SK-N-SH treated with all-trans-retinoic acid at 6 μM for 48 hours (cell line): ENCODE data around the gene SCAP.

Experiments
- ATAC-seq: fragments of 200-7000 bp; cut with Tn5 transposase; 3 replicates; pipeline ENCODE4 v1.9.1; 2020; ENCODE audit warnings: mild to moderate bottlenecking, moderate library complexity
- ARNTL ChIP-seq: fragments of 450-650 bp; formaldehyde crosslinking; IDR thresholded peaks from 2 replicates; pipeline ENCODE4 v1.5.0; 2020; ENCODE audit warnings: low read depth, mild to moderate bottlenecking, moderate library complexity, borderline replicate concordance
- BACH2 ChIP-seq: fragments of 250-450 bp; sonication (Bioruptor Pico); IDR thresholded peaks from 2 replicates; pipeline ENCODE4 v1.9.0; 2021; ENCODE audit warnings: mild to moderate bottlenecking, borderline replicate concordance
- CREB5 ChIP-seq: fragments of 250-450 bp; sonication (Bioruptor Pico); IDR thresholded peaks from 2 replicates; pipeline ENCODE4 v1.5.1; 2020; ENCODE audit warnings: low read depth, mild to moderate bottlenecking, moderate library complexity
- CSDC2 ChIP-seq: fragments of 250-450 bp; sonication (Bioruptor Pico); IDR thresholded peaks from 2 replicates; pipeline ENCODE4 v1.5.0; 2020; ENCODE audit warnings: mild to moderate bottlenecking, moderate library complexity
- ESRRG ChIP-seq: fragments of 250-450 bp; sonication (Bioruptor Pico); IDR thresholded peaks from 2 replicates; pipeline ENCODE4 v1.6.1; 2021; ENCODE audit warnings: mild to moderate bottlenecking
- GLIS3 ChIP-seq: fragments of 250-450 bp; sonication (Bioruptor Pico); IDR thresholded peaks from 2 replicates; pipeline ENCODE4 v1.5.0; 2020; ENCODE audit warnings: mild to moderate bottlenecking, moderate library complexity
- ISL1 ChIP-seq: fragments of 250-450 bp; sonication (Bioruptor Pico); IDR thresholded peaks from 2 replicates; pipeline ENCODE4 v2.1.2; 2022; ENCODE audit warnings: mild to moderate bottlenecking, moderate library complexity
- OSR1 ChIP-seq: fragments of 250-450 bp; sonication (Bioruptor Pico); IDR thresholded peaks from 2 replicates; pipeline ENCODE4 v1.8.0; 2022; ENCODE audit warnings: moderate library complexity, mild to moderate bottlenecking, inconsistent platforms
- PPARA ChIP-seq: fragments of 250-450 bp; sonication (Bioruptor Pico); IDR thresholded peaks from 2 replicates; pipeline ENCODE4 v1.5.0; 2020; ENCODE audit warnings: mild to moderate bottlenecking, borderline replicate concordance
- RARB ChIP-seq: fragments of 250-450 bp; sonication (Bioruptor Pico); IDR thresholded peaks from 2 replicates; pipeline ENCODE4 v1.8.0; 2021; ENCODE audit warnings: mild to moderate bottlenecking, moderate library complexity
- SNAI2 ChIP-seq: fragments of 250-450 bp; sonication (Bioruptor Pico); IDR thresholded peaks from 2 replicates; pipeline ENCODE4 v1.5.0; 2020; ENCODE audit warnings: mild to moderate bottlenecking, moderate library complexity
- TCF4 ChIP-seq: fragments of 250-450 bp; sonication (Bioruptor Pico); IDR thresholded peaks from 2 replicates; pipeline ENCODE4 v1.8.0; 2021; ENCODE audit warnings: mild to moderate bottlenecking, moderate library complexity, borderline replicate concordance
- TOX ChIP-seq: fragments of 250-450 bp; sonication (Bioruptor Pico); IDR thresholded peaks from 2 replicates; pipeline ENCODE4 v1.8.0; 2021; ENCODE audit warnings: mild to moderate bottlenecking, moderate library complexity, borderline replicate concordance
- ZC3H10 ChIP-seq: fragments of 250-450 bp; sonication (Bioruptor Pico); IDR thresholded peaks from 2 replicates; pipeline ENCODE4 v1.5.1; 2021; ENCODE audit warnings: mild to moderate bottlenecking, moderate library complexity
- ZFP30 ChIP-seq: fragments of 450-650 bp; formaldehyde crosslinking; IDR thresholded peaks from 2 replicates; pipeline ENCODE4 v1.5.0; 2022; ENCODE audit warnings: mild to moderate bottlenecking, moderate library complexity
- ZNF565 ChIP-seq: fragments of 450-650 bp; formaldehyde crosslinking; conservative IDR thresholded peaks from 2 replicates; pipeline ENCODE4 v1.5.0; 2020; ENCODE audit warnings: low read depth, mild to moderate bottlenecking, moderate library complexity
- TF ChIP-seq, protein P1 (sequence below): fragments of 250-450 bp; sonication (Bioruptor Pico); IDR thresholded peaks from 2 replicates; pipeline ENCODE4 v1.5.1; 2021; ENCODE audit warnings: mild to moderate bottlenecking, moderate library complexity
- TF ChIP-seq, protein P2 (sequence below): fragments of 250-450 bp; sonication (Bioruptor Pico); IDR thresholded peaks from 2 replicates; pipeline ENCODE4 v1.5.0; 2020; ENCODE audit warnings: mild to moderate bottlenecking, moderate library complexity
- TF ChIP-seq, protein P3 (sequence below): fragments of 250-450 bp; sonication (Bioruptor Pico); IDR thresholded peaks from 2 replicates; pipeline ENCODE4 v1.8.0; 2021; ENCODE audit warnings: low read depth, mild to moderate bottlenecking, moderate library complexity, borderline replicate concordance

SCAP gene

GRCh38 chr3:47430606-47431005 lies 45.1 kb downstream of the SCAP start:
- no peak for ATAC-seq
- TF ChIP-seq ZC3H10 (CRISPR knock-in tag) = no peak
- TF ChIP-seq, all 23 proteins: peak for 0

GRCh38 chr3:47429476-47430270 lies 46.1 kb downstream of the SCAP start:
- ATAC-seq = no peak
- TF ChIP-seq ARNTL = no peak
- no peak for TF ChIP-seq GLIS3
- TF ChIP-seq TOX (CRISPR knock-in tag) = no peak
- TF ChIP-seq ZFP30 (CRISPR knock-in tag) = no peak
- TF ChIP-seq BACH2 (CRISPR knock-in tag) = no peak
- TF ChIP-seq, protein P1, sequence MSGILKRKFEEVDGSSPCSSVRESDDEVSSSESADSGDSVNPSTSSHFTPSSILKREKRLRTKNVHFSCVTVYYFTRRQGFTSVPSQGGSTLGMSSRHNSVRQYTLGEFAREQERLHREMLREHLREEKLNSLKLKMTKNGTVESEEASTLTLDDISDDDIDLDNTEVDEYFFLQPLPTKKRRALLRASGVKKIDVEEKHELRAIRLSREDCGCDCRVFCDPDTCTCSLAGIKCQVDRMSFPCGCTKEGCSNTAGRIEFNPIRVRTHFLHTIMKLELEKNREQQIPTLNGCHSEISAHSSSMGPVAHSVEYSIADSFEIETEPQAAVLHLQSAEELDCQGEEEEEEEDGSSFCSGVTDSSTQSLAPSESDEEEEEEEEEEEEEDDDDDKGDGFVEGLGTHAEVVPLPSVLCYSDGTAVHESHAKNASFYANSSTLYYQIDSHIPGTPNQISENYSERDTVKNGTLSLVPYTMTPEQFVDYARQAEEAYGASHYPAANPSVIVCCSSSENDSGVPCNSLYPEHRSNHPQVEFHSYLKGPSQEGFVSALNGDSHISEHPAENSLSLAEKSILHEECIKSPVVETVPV (CRISPR knock-in tag) = no peak
- no peak for TF ChIP-seq PPARA
- no peak for TF ChIP-seq CSDC2 (CRISPR knock-in tag)
- TF ChIP-seq CREB5 (CRISPR knock-in tag) = no peak
- TF ChIP-seq SNAI2 (CRISPR knock-in tag) = no peak
- TF ChIP-seq ZNF565 (CRISPR knock-in tag) = no peak
- TF ChIP-seq ZC3H10 (CRISPR knock-in tag) = no peak
- TF ChIP-seq, protein P2, sequence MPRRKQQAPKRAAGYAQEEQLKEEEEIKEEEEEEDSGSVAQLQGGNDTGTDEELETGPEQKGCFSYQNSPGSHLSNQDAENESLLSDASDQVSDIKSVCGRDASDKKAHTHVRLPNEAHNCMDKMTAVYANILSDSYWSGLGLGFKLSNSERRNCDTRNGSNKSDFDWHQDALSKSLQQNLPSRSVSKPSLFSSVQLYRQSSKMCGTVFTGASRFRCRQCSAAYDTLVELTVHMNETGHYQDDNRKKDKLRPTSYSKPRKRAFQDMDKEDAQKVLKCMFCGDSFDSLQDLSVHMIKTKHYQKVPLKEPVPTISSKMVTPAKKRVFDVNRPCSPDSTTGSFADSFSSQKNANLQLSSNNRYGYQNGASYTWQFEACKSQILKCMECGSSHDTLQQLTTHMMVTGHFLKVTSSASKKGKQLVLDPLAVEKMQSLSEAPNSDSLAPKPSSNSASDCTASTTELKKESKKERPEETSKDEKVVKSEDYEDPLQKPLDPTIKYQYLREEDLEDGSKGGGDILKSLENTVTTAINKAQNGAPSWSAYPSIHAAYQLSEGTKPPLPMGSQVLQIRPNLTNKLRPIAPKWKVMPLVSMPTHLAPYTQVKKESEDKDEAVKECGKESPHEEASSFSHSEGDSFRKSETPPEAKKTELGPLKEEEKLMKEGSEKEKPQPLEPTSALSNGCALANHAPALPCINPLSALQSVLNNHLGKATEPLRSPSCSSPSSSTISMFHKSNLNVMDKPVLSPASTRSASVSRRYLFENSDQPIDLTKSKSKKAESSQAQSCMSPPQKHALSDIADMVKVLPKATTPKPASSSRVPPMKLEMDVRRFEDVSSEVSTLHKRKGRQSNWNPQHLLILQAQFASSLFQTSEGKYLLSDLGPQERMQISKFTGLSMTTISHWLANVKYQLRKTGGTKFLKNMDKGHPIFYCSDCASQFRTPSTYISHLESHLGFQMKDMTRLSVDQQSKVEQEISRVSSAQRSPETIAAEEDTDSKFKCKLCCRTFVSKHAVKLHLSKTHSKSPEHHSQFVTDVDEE (CRISPR knock-in tag) = no peak
- TF ChIP-seq, protein P3, sequence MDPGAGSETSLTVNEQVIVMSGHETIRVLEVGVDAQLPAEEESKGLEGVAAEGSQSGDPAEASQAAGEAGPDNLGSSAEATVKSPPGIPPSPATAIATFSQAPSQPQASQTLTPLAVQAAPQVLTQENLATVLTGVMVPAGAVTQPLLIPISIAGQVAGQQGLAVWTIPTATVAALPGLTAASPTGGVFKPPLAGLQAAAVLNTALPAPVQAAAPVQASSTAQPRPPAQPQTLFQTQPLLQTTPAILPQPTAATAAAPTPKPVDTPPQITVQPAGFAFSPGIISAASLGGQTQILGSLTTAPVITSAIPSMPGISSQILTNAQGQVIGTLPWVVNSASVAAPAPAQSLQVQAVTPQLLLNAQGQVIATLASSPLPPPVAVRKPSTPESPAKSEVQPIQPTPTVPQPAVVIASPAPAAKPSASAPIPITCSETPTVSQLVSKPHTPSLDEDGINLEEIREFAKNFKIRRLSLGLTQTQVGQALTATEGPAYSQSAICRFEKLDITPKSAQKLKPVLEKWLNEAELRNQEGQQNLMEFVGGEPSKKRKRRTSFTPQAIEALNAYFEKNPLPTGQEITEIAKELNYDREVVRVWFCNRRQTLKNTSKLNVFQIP (CRISPR knock-in tag) = no peak

- no peak for TF ChIP-seq CREB5 (CRISPR knock-in tag)
- TF ChIP-seq, protein P3 (CRISPR knock-in tag) = no peak
- TF ChIP-seq ESRRG (CRISPR knock-in tag) = no peak
- TF ChIP-seq PPARA = no peak
- no peak for TF ChIP-seq RARB (CRISPR knock-in tag)
- no peak for TF ChIP-seq TCF4 (CRISPR knock-in tag)
- TF ChIP-seq BACH2 (CRISPR knock-in tag) = no peak
- TF ChIP-seq SNAI2 (CRISPR knock-in tag) = no peak
- TF ChIP-seq ISL1 (CRISPR knock-in tag) = no peak
- no peak for TF ChIP-seq OSR1 (CRISPR knock-in tag)
- TF ChIP-seq GLIS3 = no peak
- TF ChIP-seq, all 23 proteins: peak for 0
- ATAC-seq = no peak
Measured at GRCh38 chr3:47428662-47429061, 47.1 kb downstream of the SCAP start.
